ENCODE data around the gene NUP62. TPM values are rescaled to one million over a fixed set of nuclear protein-coding genes. Genes with fewer than 3 reads are reported as not detected.

Gene NUP62
- total RNA-seq, 1 experiment from 2014 or later: 127 TPM

DNA sequence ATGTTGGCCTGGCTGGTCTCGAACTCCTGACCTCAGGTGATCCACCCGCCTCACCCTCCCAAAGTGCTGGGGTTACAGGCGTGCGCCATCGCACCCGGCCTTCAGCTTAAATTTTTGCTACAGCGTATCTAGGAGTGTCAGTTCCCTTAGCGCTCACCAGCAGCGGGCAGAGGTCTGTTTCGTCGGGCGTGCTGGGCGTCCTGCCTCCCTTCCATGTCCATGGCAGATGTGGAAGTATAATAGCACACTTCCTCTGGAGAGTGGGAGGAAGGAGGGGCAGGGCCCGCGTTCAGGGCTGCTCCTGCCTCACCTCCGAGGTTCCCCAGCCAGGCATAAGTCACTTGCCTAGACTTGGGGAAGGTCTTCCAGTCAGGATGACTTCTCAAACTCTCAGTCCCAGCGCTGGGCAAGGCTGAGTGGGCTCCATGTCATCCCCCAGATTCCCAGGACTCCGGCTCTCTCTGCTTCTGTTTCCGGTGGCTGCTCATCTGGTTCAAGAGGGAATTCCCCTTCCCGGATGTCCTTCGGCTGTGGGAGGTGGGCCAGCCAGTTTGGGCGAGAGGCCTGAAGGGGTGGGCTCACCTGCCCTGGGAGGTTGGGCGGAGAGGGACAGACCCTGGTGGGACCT lies 42.2 kb downstream of the NUP62 start:
- Mint-ChIP-seq H3K27ac (no peak overlapping the region), H3K9me3 (peaks cover 0 to 11% of the 10 kb centered on the region in 2 experiments; a peak in 1 of 5 replicates), H3K36me3 (ENCODE audit: insufficient read depth in 1 of 3, low read depth in 3 of 3) (peaks cover 37 to 51% (median 45%) of the 10 kb centered on the region in 3 experiments), H3K4me1 (peaks cover 3 to 14% of the 10 kb centered on the region in 2 experiments; a peak in 3 of 4 replicates), H3K4me3 (no peak overlapping the region), H3K27me3 (ENCODE audit: low read depth) (peaks cover 16% of the 10 kb centered on the region)
- H3T11ph ChIP-seq (ENCODE audit: low read length): no peak overlapping the region
- H4K8ac ChIP-seq (replicated peaks; ENCODE audit: insufficient read length, low read depth, low read length): no peak overlapping the region
- H4K91ac ChIP-seq (ENCODE audit: insufficient read length, low read depth, low read length): no peak overlapping the region
- WGBS (ENCODE audit: extremely low coverage, insufficient read length, low lambda C conversion rate): no CpG with 5 or more reads among the region's 23 CpGs
- H3K9ac ChIP-seq (ENCODE audit: extremely low read depth, insufficient read length, low read length): no peak overlapping the region
- no peaks in the 10 kb centered on the region for H3K79me2 ChIP-seq (ENCODE audit: insufficient read depth, low read length)
- H2BK5ac ChIP-seq (ENCODE audit: insufficient read length, low read length): no peak overlapping the region
- H3K56ac ChIP-seq (ENCODE audit: insufficient read length, low read depth, low read length): no peak overlapping the region
- no peak overlapping the region for H2BK15ac ChIP-seq (ENCODE audit: low read depth, low read length)
- no peak overlapping the region for H3K4me2 ChIP-seq (ENCODE audit: insufficient read depth, insufficient read length, low read length)
- H3K14ac ChIP-seq (ENCODE audit: insufficient read depth, low read length): no peak overlapping the region
- H3K4me1 ChIP-seq (ENCODE audit: insufficient read depth, low read length): no peaks in the 10 kb centered on the region
- no peak overlapping the region for H3K4ac ChIP-seq (ENCODE audit: low read depth, low read length)
- no peak overlapping the region for H4K5ac ChIP-seq (ENCODE audit: insufficient read length, low read depth, low read length)
- no peak for DNase-seq
- H3K27ac ChIP-seq (ENCODE audit: insufficient read length, low read depth, low read length): no peak overlapping the region
- H3K18ac ChIP-seq (ENCODE audit: insufficient read length, low read depth, low read length): no peak overlapping the region
- no peak overlapping the region for H2BK12ac ChIP-seq (ENCODE audit: insufficient read length, low read depth, low read length)
- no peak overlapping the region for H2BK120ac ChIP-seq (ENCODE audit: low read depth, low read length, poor library complexity, severe bottlenecking)
- H3K9me3 ChIP-seq (ENCODE audit: control insufficient read depth, low read depth, low read length): no peaks in the 10 kb centered on the region
- peaks cover 3% of the 10 kb centered on the region for H3K23me2 ChIP-seq (ENCODE audit: insufficient read length, low read depth, low read length, poor library complexity, severe bottlenecking)
- H3K79me1 ChIP-seq (ENCODE audit: insufficient read depth, low read depth, low read length, poor library complexity, severe bottlenecking): no peaks in the 10 kb centered on the region
- TF ChIP-seq CTCF (conservative IDR thresholded peaks at IDR 0.05): no peak
- no peaks in the 10 kb centered on the region; the same call in 1 of the 2 replicates for H3K27me3 ChIP-seq (ENCODE audit: insufficient read depth, low read length)
- no peak overlapping the region for H2BK20ac ChIP-seq (ENCODE audit: low read depth, low read length, poor library complexity, severe bottlenecking)
- H4K20me1 ChIP-seq (ENCODE audit: control insufficient read depth, insufficient read depth, insufficient read length): no peaks in the 10 kb centered on the region
- no peak overlapping the region for H2AFZ ChIP-seq (ENCODE audit: low read length)
- no peak overlapping the region for H3K23ac ChIP-seq (ENCODE audit: insufficient read length, low read depth, low read length)
- no peak overlapping the region for H2AK5ac ChIP-seq (ENCODE audit: insufficient read length, low read length)
